HL-60/S4 treated with phorbol 12-myristate 13-acetate at 8.2 ng/mL for 4 days and 3 days (cell line): ENCODE measurements around the gene ST3GAL4.

ENCODE experiments used
- in situ Hi-C: fragments of 300-500 bp; cut with MboI; formaldehyde crosslinking; loops from 2 replicates; pipeline ENCODE4 v1.15.0; 2022; ENCODE audit warnings: low sequenced_read_pairs

The ST3GAL4 gene

GRCh38 chr11:126328938-126329643 lies 26.4 kb upstream of the ST3GAL4 start:
- in situ Hi-C loops, result no loop called here

DNA sequence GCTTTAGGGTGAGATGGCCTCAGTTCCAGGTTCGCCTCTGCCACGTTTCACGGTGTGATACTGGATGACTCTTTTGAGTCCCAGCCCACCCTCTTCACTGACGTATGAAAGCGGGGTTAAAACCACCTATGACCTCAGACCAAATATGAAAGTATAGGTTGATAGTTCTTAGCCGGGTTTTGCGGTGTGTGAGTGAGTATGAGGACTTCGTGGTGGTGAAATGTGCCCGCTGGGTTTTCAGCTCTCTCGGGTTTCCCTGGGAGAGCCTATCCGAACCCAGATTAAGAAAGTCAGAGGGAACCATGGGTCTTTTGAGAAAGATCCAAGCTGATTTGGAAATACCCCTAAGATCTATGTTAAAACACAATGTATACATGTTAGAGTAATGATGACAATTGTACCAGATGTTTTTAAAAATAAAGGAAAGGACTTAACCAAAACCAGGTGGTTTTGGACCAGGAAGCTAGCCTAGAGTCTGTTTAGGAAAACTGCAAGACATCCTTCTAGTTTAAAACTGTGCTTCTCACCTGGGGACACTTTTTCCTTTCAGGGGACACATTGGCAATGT lies 25.8 kb upstream of the ST3GAL4 start:
- in situ Hi-C loops, result no loop called here

DNA sequence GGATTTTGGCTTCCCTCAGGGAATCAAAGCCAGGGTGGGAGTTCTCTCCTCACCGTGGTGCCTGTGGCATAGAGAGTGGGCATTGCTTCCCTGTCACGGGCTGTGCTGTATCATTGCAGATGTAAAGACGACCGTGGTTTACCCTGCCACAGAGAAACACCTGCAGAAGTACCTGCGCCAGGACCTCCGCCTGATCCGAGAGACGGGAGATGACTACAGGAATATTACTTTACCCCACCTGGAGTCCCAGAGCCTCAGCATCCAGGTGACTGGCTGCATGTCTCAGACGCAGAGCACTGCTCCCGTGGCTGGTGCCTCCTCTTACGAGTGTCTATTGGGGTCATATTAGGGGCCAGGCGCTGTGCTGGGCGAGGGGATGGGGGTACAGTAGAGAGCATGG lies 24.2 kb upstream of the ST3GAL4 start:
- in situ Hi-C loops, result no loop called here

GRCh38 chr11:126332221-126332711 lies 23.2 kb upstream of the ST3GAL4 start:
- in situ Hi-C loops, result no loop called here

DNA sequence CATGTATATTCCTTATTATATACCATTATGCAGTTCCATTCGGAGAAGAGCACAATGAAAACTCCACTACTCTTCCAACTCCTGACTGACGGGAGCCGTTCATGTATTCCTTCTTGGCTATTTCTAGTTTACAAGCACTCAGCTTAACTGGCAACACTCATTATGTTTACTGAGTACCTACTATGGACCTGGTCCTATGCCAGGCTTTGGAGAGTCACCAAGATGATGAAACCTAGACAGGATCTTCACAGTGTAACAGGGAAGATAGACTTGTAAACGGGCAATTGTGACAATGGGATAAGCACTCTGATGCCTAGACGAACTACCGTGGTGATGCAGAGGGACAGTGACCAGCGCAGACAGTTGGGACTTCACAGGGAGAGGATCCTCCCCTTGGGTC lies 22.3 kb upstream of the ST3GAL4 start:
- in situ Hi-C loops, result no loop called here

GRCh38 chr11:126334659-126335462 lies 20.6 kb upstream of the ST3GAL4 start:
- in situ Hi-C loops, result no loop called here

DNA sequence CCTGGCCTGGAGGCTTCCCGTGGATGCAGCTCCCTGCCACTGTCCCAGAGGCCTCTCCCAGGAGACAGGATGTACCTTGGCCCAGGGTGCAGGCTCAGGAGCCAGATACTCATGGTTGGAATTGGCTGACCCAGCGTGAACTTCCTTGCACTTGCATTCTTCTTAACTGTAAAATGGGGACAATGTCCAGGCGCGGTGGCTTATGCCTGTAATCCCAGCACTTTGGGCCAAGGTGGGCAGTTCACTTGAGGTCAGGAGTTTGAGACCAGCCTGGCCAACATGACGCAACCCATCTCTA lies 20.1 kb upstream of the ST3GAL4 start:
- in situ Hi-C loops, result no loop called here

DNA sequence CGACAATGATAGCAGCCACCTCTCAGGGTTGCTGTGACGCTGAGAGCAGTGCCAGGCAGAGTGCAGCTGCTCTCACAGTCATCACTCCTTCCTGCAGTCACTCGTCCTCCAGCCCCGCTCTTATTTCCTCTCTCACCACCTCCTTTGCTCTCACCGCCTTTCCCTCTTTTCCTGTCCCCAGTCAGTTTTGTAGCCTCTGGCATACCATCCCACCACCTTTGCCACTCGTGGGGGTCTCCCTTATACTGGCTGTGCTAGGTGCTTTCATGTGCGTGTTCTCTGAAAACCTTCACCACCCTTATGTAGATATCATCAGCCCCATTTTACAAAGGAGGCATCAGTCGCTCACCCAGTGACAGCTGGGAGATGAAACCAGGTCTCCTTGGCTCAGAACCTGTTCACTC lies 19.3 kb upstream of the ST3GAL4 start:
- in situ Hi-C loops, result no loop called here

DNA sequence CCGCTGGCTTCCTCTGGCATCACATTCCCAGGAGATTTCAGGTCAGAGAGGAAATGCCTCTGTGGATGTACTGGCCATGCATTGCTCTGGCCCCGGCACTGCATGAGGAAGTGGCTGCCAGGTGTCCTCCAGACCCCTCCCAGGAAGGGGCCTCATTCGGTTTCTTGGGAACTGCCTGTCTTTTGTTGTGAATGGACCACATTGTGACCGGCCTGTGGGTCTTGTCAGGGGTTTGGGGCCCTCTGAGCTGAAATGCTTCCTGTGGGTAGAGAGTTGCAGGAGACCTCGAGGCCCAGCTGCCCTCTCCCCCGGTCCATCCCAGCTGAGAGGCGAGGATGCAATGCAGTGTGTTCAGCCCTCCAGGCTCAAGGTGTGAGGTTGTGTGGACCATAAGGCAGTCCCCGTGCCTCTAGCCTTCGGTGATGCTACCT lies 18.8 kb upstream of the ST3GAL4 start:
- in situ Hi-C loops, result no loop called here

GRCh38 chr11:126337126-126337473 lies 18.4 kb upstream of the ST3GAL4 start:
- in situ Hi-C loops, result no loop called here

DNA sequence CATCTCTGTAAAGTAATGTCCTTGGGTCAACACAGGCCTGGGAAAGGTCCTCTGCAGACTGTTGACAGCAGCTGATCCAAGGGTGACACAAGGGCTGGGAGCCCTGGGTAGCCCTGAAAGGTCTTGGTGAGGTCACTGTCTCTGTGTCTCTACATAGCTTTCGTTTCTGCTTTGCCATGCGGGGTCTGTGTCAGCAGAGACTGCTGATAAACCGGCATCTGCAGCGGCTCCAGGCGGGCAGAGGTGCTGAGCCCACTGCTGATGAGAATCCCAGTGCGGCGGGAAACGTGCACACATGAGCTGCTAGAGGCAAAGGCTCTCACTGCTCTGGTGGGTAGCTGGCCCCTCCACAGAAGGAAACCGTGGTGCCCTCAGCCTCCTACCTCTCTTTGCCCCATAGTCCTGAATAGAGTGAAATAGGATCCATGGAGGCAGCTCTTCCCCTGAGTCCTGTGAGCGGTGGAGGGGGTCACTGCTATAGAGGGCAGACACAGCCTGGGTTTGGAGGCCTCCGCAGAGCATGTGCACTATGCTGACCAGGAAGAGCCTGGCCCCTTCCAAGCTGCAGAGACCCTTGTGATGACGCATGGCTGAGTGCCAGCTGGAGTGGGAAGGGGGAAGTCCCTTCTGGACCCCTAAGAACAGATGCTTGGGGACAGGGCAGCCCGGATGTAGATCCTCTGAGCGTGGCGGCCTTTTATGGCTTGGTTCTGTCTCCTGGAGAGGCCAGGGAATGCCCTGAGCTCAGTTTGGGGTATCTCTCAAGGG lies 17.8 kb upstream of the ST3GAL4 start:
- in situ Hi-C loops, result no loop called here

GRCh38 chr11:126338346-126339055 lies 17.0 kb upstream of the ST3GAL4 start:
- in situ Hi-C loops, result no loop called here

- in situ Hi-C loops, result no loop called here
Measured at GRCh38 chr11:126339073-126339862, 16.2 kb upstream of the ST3GAL4 start.

GRCh38 chr11:126339863-126340434 lies 15.5 kb upstream of the ST3GAL4 start:
- in situ Hi-C loops, result no loop called here

- in situ Hi-C loops, result no loop called here
Measured at GRCh38 chr11:126340960-126341606, 14.4 kb upstream of the ST3GAL4 start.

- in situ Hi-C loops, result no loop called here
Measured at GRCh38 chr11:126341760-126342161, 13.7 kb upstream of the ST3GAL4 start.

GRCh38 chr11:126343051-126343450 lies 12.4 kb upstream of the ST3GAL4 start:
- in situ Hi-C loops, result no loop called here

- in situ Hi-C loops, result no loop called here
Measured at GRCh38 chr11:126344141-126345080, 11.1 kb upstream of the ST3GAL4 start.
